ENCODE results near the gene MYH3.

MYH3 gene

GRCh38 chr17:10623737-10624338, 33.3 kb downstream of the MYH3 start:
- Mint-ChIP-seq H3K36me3 (ENCODE audit: low read depth) (no peaks in the 10 kb centered on the region), H3K27me3 (ENCODE audit: low read depth, poor library complexity) (peaks cover 9% of the 10 kb centered on the region), H3K4me1 (no peaks in the 10 kb centered on the region), H3K27ac (no peak overlapping the region), H3K9me3 (no peaks in the 10 kb centered on the region), H3K4me3 (no peak overlapping the region)
- TF ChIP-seq CTCF (IDR thresholded peaks at IDR 0.05) = no peak
- DNase-seq = no peak

- peaks cover 9% of the 10 kb centered on the region for H3K27me3 Mint-ChIP-seq (ENCODE audit: low read depth, poor library complexity)
Measured at GRCh38 chr17:10622617-10623485, 34.3 kb downstream of the MYH3 start.

GRCh38 chr17:10621397-10621796, 35.7 kb downstream of the MYH3 start:
- no peak for DNase-seq
- Mint-ChIP-seq H3K4me1 (peaks cover 6% of the 10 kb centered on the region), H3K27ac (no peak overlapping the region), H3K27me3 (ENCODE audit: low read depth, poor library complexity) (peaks cover 9% of the 10 kb centered on the region), H3K9me3 (no peaks in the 10 kb centered on the region), H3K4me3 (no peak overlapping the region), H3K36me3 (ENCODE audit: low read depth) (no peaks in the 10 kb centered on the region)
- no peak for TF ChIP-seq CTCF (IDR thresholded peaks at IDR 0.05)

More at GRCh38 chr17:10622617-10623485, 34.3 kb downstream of the MYH3 start:
- Mint-ChIP-seq H3K36me3 (ENCODE audit: low read depth) (no peaks in the 10 kb centered on the region), H3K4me3 (no peak overlapping the region), H3K9me3 (no peaks in the 10 kb centered on the region), H3K4me1 (peaks cover 6% of the 10 kb centered on the region), H3K27ac (no peak overlapping the region)
- DNase-seq = no peak
- no peak for TF ChIP-seq CTCF (IDR thresholded peaks at IDR 0.05)

- H3K27ac Mint-ChIP-seq = no peak overlapping the region
- H3K27me3 Mint-ChIP-seq (ENCODE audit: low read depth, poor library complexity) = peaks cover 9% of the 10 kb centered on the region
- H3K36me3 Mint-ChIP-seq (ENCODE audit: low read depth) = no peaks in the 10 kb centered on the region
- H3K4me3 Mint-ChIP-seq = no peak overlapping the region
- no peak for DNase-seq
- no peaks in the 10 kb centered on the region for H3K9me3 Mint-ChIP-seq
- H3K4me1 Mint-ChIP-seq = peaks cover 6% of the 10 kb centered on the region
- no peak for TF ChIP-seq CTCF (IDR thresholded peaks at IDR 0.05)
Measured at GRCh38 chr17:10620823-10621222, 36.3 kb downstream of the MYH3 start.

GRCh38 chr17:10618202-10618635, 38.9 kb downstream of the MYH3 start:
- no peaks in the 10 kb centered on the region for H3K36me3 Mint-ChIP-seq (ENCODE audit: low read depth)

More at GRCh38 chr17:10618202-10618635, 38.9 kb downstream of the MYH3 start:
- peak; percentile 73 for DNase-seq
- H3K4me3 Mint-ChIP-seq = no peak overlapping the region
- no peak overlapping the region for H3K27ac Mint-ChIP-seq
- TF ChIP-seq CTCF (IDR thresholded peaks at IDR 0.05) = peak; percentile 84
- peaks cover 9% of the 10 kb centered on the region for H3K27me3 Mint-ChIP-seq (ENCODE audit: low read depth, poor library complexity)
- H3K9me3 Mint-ChIP-seq = no peaks in the 10 kb centered on the region
- peaks cover 23% of the 10 kb centered on the region for H3K4me1 Mint-ChIP-seq

Data from nephron progenitor cell (in vitro differentiated cells).